CD4-positive, alpha-beta T cell (primary cell): ENCODE data around the gene PGBD4. TPM values are rescaled to one million over a fixed set of nuclear protein-coding genes. Genes with fewer than 3 reads are reported as not detected.
A peak's percentile ranks its signal among the peaks of the same experiment; 100 is the strongest.

ENCODE experiments used
- ATAC-seq: fragments of 200-7000 bp; cut with Tn5 transposase; one replicate; pipeline ENCODE4 v1.10.0; 2022; ENCODE audit warnings: mild to moderate bottlenecking; ENCODE audit not compliant: poor library complexity
- CTCF ChIA-PET: fragments of 350-600 bp; sonication (Branson Sonifier 250); formaldehyde crosslinking; loops from one replicate; lab custom pipeline; 2021; ENCODE audit warnings: antibody characterized with exemption, inconsistent platforms; lab: Charles Lee
- POLR2A ChIA-PET: fragments of 350-600 bp; sonication (Branson Sonifier 250); formaldehyde crosslinking; loops from one replicate; lab custom pipeline; 2021; ENCODE audit warnings: antibody characterized with exemption, inconsistent platforms; lab: Charles Lee
- DNase-seq, 14 experiments: peaks; one replicate each; pipeline ENCODE4 v3.0.0-alpha.2; 2013 to 2020; ENCODE audit warnings: mixed read lengths in 2 of 14
- H3K27ac ChIP-seq, 2 donors: one replicate each; pipeline versions ENCODE4 v1.5.1 to v1.7.0; 2013; ENCODE audit warnings: low read length in 2 of 2, low read depth in 1 of 2, mild to moderate bottlenecking in 1 of 2
- H3K27me3 ChIP-seq, 2 experiments: 1 replicate in 1 of 2; 2 replicates in 1 of 2; pipeline versions ENCODE4 v1.6.1 to v1.7.0; 2013; ENCODE audit warnings: low read length in 2 of 2, control low read depth in 1 of 2, mild to moderate bottlenecking in 1 of 2, moderate library complexity in 1 of 2; ENCODE audit not compliant: insufficient read depth in 2 of 2, control insufficient read depth in 1 of 2
- H3K36me3 ChIP-seq: one replicate; pipeline ENCODE4 v1.6.1; 2013; ENCODE audit warnings: low read length, control low read depth; ENCODE audit not compliant: insufficient read depth
- H3K4me1 ChIP-seq: one replicate; pipeline ENCODE4 v1.6.1; 2013; ENCODE audit warnings: low read length, control low read depth; ENCODE audit not compliant: insufficient read depth
- H3K4me3 ChIP-seq: one replicate; pipeline ENCODE4 v1.5.1; 2013; ENCODE audit warnings: mild to moderate bottlenecking, low read length, moderate library complexity
- H3K9me3 ChIP-seq, 2 experiments: 1 replicate in 1 of 2; 2 replicates in 1 of 2; pipeline versions ENCODE4 v1.6.1 to v1.7.0; 2013; ENCODE audit warnings: low read length in 2 of 2, mild to moderate bottlenecking in 2 of 2, control low read depth in 1 of 2, moderate library complexity in 1 of 2; ENCODE audit not compliant: control insufficient read depth in 1 of 2, insufficient read depth in 1 of 2
- H3K27ac Mint-ChIP-seq: one replicate; pipeline ENCODE4 v1.8.0; 2020; ENCODE audit warnings: mixed read lengths
- H3K27me3 Mint-ChIP-seq: one replicate; pipeline ENCODE4 v1.8.0; 2021; ENCODE audit warnings: mixed read lengths
- H3K36me3 Mint-ChIP-seq: one replicate; pipeline ENCODE4 v1.8.0; 2021; ENCODE audit warnings: low read depth, mixed read lengths
- H3K4me1 Mint-ChIP-seq: one replicate; pipeline ENCODE4 v1.8.0; 2021; ENCODE audit warnings: low read depth, mixed read lengths
- H3K4me3 Mint-ChIP-seq: one replicate; pipeline ENCODE4 v1.8.0; 2020; ENCODE audit warnings: mild to moderate bottlenecking, mixed read lengths
- H3K9me3 Mint-ChIP-seq: one replicate; pipeline ENCODE4 v1.8.0; 2020; ENCODE audit warnings: mixed read lengths
- intact Hi-C, 2 experiments: fragments of 100-400 bp; cut with DNase I in 1 of 2; cut with micrococcal nuclease in 1 of 2; formaldehyde crosslinking; loops; one replicate each; pipeline versions ENCODE4 v1.15.1 to v1.9.0; 2023 to 2025; cut with DNase I, micrococcal nuclease
- total RNA-seq, 174 experiments: library from RNA in 2 of 174; stranded (reverse) in 2 of 174; gene quantifications; one replicate each; pipeline ENCODE4 v1.2.3 and lab custom pipeline; 2021 to 2026
- TF ChIP-seq, protein P1 (sequence below): fragments of 200-600 bp; IDR thresholded peaks from one replicate; pipeline ENCODE4 v1.8.0; 2022; ENCODE audit warnings: antibody characterized with exemption, mild to moderate bottlenecking

The PGBD4 gene
- total RNA-seq, 2 experiments from 2014 or later: 2.3 to 2.6 TPM

DNA sequence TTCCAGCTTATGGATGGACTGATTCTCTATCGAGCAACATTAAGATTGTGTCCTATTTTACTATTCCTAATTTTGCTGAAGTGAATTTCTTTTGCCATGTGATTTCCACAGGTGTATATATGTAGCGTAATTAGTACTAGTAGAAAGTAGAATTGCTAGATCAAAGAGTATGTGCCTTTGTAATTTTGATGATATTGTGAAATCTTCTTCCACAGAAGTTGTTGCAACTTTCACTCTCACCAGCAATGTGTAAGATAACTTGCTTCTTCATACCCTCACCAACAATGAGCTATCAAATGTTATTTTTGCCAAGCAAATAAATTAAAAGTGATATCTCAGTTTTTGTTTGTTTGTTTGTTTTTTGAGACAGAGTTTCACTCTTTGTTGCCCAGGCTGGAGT, 5.4 kb downstream of the PGBD4 start:
- Histone ChIP-seq H3K4me3 (no peak overlapping the region), H3K36me3 (no peaks in the 10 kb centered on the region), H3K4me1 (peaks cover 6% of the 10 kb centered on the region), H3K27me3 (no peaks in the 10 kb centered on the region), H3K9me3 (no peaks in the 10 kb centered on the region), H3K27ac (no peak overlapping the region)
- intact Hi-C loops: no loop called here
- no peak overlapping the region for H3K4me3 Mint-ChIP-seq
- TF ChIP-seq, protein P1, sequence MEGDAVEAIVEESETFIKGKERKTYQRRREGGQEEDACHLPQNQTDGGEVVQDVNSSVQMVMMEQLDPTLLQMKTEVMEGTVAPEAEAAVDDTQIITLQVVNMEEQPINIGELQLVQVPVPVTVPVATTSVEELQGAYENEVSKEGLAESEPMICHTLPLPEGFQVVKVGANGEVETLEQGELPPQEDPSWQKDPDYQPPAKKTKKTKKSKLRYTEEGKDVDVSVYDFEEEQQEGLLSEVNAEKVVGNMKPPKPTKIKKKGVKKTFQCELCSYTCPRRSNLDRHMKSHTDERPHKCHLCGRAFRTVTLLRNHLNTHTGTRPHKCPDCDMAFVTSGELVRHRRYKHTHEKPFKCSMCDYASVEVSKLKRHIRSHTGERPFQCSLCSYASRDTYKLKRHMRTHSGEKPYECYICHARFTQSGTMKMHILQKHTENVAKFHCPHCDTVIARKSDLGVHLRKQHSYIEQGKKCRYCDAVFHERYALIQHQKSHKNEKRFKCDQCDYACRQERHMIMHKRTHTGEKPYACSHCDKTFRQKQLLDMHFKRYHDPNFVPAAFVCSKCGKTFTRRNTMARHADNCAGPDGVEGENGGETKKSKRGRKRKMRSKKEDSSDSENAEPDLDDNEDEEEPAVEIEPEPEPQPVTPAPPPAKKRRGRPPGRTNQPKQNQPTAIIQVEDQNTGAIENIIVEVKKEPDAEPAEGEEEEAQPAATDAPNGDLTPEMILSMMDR: no peak
- H3K27me3 Mint-ChIP-seq: no peaks in the 10 kb centered on the region
- peaks cover 9% of the 10 kb centered on the region for H3K9me3 Mint-ChIP-seq
- H3K4me1 Mint-ChIP-seq: peaks cover 13% of the 10 kb centered on the region
- peaks cover 19% of the 10 kb centered on the region for H3K36me3 Mint-ChIP-seq
- DNase-seq: no peak
- ChIA-PET CTCF (no interaction called here), POLR2A (interaction anchor here (0.6 kb wide), 1 partner anchor 9 kb away, joined by 4 read pairs; no protein-coding TSS in a partner anchor)
- no peak for ATAC-seq
- H3K27ac Mint-ChIP-seq: no peak overlapping the region

DNA sequence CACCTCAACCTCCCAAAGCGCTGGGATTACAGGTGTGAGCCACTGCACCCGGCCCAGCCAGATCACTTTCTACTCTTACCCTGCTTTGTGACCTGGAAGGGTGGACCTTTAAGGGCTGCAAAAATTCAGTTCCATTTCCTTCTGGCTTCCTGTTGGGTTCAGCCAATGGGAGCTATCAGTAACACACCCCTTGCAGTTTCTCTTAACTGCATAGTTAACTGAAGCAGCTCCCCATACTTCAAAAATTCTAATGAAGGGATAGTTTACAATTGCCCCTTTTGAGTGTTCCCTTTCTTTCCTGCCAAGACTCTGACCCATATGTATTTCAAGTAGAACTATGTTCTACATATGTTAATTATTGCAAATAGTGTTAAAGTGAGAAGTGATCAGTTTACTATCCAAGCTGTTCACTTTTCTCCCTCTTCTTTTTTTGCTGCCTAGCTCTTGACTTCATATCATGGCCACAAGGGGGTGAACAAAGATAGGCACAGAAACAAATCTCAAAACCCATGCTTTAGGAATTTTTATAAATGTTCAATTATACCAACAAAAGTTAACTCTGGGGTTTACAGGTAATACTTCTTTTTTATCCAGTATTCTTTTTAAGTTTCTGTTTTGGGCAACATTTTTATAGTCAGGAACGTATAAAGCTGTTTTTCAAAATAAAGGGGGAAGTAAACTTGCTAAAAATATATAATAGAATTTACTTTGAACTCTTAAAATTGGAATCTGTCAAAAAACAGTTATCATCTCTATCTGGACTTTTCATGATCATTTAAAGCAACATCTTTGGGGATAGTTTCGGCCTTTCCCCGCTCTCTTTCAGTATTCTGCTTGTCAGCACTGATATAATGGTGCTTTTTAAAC, 8.1 kb downstream of the PGBD4 start:
- Mint-ChIP-seq H3K27me3 (no peaks in the 10 kb centered on the region), H3K36me3 (peaks cover 3% of the 10 kb centered on the region), H3K4me3 (no peak overlapping the region), H3K4me1 (no peaks in the 10 kb centered on the region), H3K27ac (no peak overlapping the region), H3K9me3 (peaks cover 4% of the 10 kb centered on the region)
- ATAC-seq: peak; percentile 24
- TF ChIP-seq, protein P1: peak; percentile 31
- ChIA-PET POLR2A (interaction anchor here (0.6 to 1.4 kb wide), 4 partner anchors 9 to 257 kb away, joined by 3 to 5 read pairs (median 3); partner anchors contain the start of genes EMC7, KATNBL1 and LPCAT4), CTCF (interaction anchor here (0.9 to 2.8 kb wide), 2 partner anchors 99 to 257 kb away, joined by 3 to 20 read pairs; partner anchors contain the start of genes KATNBL1 and LPCAT4)
- H3K9me3 ChIP-seq: no peaks in the 10 kb centered on the region
- H3K27ac ChIP-seq: no peak overlapping the region
- no peaks in the 10 kb centered on the region for H3K36me3 ChIP-seq
- no peaks in the 10 kb centered on the region for H3K4me1 ChIP-seq
- intact Hi-C loops: loop anchor here in 1 of 2 experiments (5.0 kb wide), 1 partner anchor 477 kb away; no protein-coding TSS in a partner anchor
- H3K4me3 ChIP-seq: no peak overlapping the region
- peak in 3 of 14 experiments; percentile 29 to 48 (median 44) for DNase-seq
- H3K27me3 ChIP-seq: no peaks in the 10 kb centered on the region

DNA sequence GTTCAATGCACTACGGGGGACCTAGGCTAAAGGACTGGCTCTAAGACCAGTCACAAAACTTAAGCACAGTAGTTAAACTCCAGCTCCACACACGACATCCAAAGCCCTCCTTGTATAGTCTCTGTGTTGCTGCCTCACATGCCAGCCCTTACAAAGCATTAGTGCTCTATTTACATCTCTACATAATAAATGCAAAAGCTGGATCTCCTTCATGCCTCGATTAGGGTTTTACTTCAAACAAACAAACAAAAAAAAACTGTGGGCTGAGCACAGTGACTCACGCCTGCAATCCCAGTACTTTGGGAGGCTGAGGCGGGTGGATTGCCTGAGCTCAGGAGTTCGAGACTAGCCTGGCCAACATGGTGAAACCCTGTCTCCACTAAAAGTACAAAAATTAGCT, 9.6 kb downstream of the PGBD4 start:
- Histone ChIP-seq H3K4me1 (no peaks in the 10 kb centered on the region), H3K9me3 (no peaks in the 10 kb centered on the region), H3K4me3 (no peak overlapping the region), H3K27ac (no peak overlapping the region), H3K27me3 (peaks cover 0 to 4% of the 10 kb centered on the region in 2 experiments), H3K36me3 (no peaks in the 10 kb centered on the region)
- POLR2A ChIA-PET: interaction anchor here (0.7 kb wide), 1 partner anchor 38 kb away, joined by 3 read pairs; no protein-coding TSS in a partner anchor
- Mint-ChIP-seq H3K27ac (no peak overlapping the region), H3K4me1 (no peaks in the 10 kb centered on the region), H3K4me3 (no peak overlapping the region), H3K9me3 (peaks cover under 1% of the 10 kb centered on the region), H3K36me3 (no peaks in the 10 kb centered on the region), H3K27me3 (peaks cover 4% of the 10 kb centered on the region)
- TF ChIP-seq, protein P1: no peak
- intact Hi-C loops: loop anchor here in 1 of 2 experiments (5.0 kb wide), 1 partner anchor 476 kb away; no protein-coding TSS in a partner anchor
- ATAC-seq (no peak), DNase-seq (no peak)
- CTCF ChIA-PET: interaction anchor here (2.8 kb wide), 1 partner anchor 98 kb away, joined by 20 read pairs; the partner anchor contains the start of gene KATNBL1
